Thyroid gland (tissue), 4 donors: ENCODE data around the gene SCTR. TPM values are rescaled to one million over a fixed set of nuclear protein-coding genes. Genes with fewer than 3 reads are reported as not detected.
"Not testable (repeated sequence)": the region's sequence is repeated elsewhere in the genome, so short reads cannot be mapped to it uniquely, and the experiment has no call there.

ENCODE experiments used
- DNase-seq, 2 donors: peaks; one replicate each; pipeline ENCODE4 v3.0.0-alpha.2; 2019
- H3K27ac ChIP-seq, 3 donors: fragments of 200-600 bp; sonication (generic); 1 replicate in 2 of 3; 2 replicates in 1 of 3; pipeline ENCODE4 v1.5.1; 2016 to 2019; ENCODE audit warnings: mild to moderate bottlenecking in 1 of 3, moderate library complexity in 1 of 3
- H3K27me3 ChIP-seq: fragments of 200-600 bp; sonication (generic); one replicate; pipeline ENCODE4 v1.5.1; 2019
- H3K36me3 ChIP-seq, 2 donors: fragments of 200-600 bp; sonication (generic); one replicate each; pipeline ENCODE4 v1.5.1; 2016 to 2019
- H3K4me1 ChIP-seq, 2 donors: fragments of 200-600 bp; sonication (generic); one replicate each; pipeline ENCODE4 v1.5.1; 2017 to 2019
- H3K4me3 ChIP-seq, 3 donors: fragments of 200-600 bp; sonication (generic); replicated peaks in 1 of 3; 1 replicate in 2 of 3; 2 replicates in 1 of 3; pipeline ENCODE4 v1.5.1; 2016; ENCODE audit warnings: mild to moderate bottlenecking in 1 of 3
- H3K9me3 ChIP-seq: fragments of 200-600 bp; sonication (generic); one replicate; pipeline ENCODE4 v1.5.1; 2017
- CTCF ChIP-seq, 6 experiments: fragments of 200-600 bp in 3 of 6; fragments of 450-650 bp in 3 of 6; sonication (generic) in 3 of 6; IDR thresholded peaks; one replicate each; pipeline ENCODE4 v1.5.1; 2016 to 2019; ENCODE audit warnings: antibody characterized with exemption in 6 of 6, mild to moderate bottlenecking in 2 of 6, inconsistent platforms in 1 of 6, moderate library complexity in 1 of 6
- POLR2A ChIP-seq, 2 donors: fragments of 450-650 bp; IDR thresholded peaks; one replicate each; pipeline ENCODE4 v1.6.1; 2017; ENCODE audit warnings: antibody characterized with exemption in 2 of 2, mild to moderate bottlenecking in 2 of 2, moderate library complexity in 1 of 2
- WGBS, 2 donors: methylation state at CpG; one replicate each; pipeline ENCODE4 v1.1.5; 2017; 5-methylcytosine and 5-hydroxymethylcytosine counted together
- intact Hi-C: fragments of 100-400 bp; cut with DNase I; formaldehyde crosslinking; loops from one replicate; pipeline ENCODE4 v1.15.1; 2023
- total RNA-seq, 4 donors: library from RNA; depleted of rRNA; stranded (reverse); fragments of >200 nt; gene quantifications; one replicate each; pipeline ENCODE4 v1.2.3, GENCODE V29; 2016

Gene SCTR
- total RNA-seq, 4 donors from 2014 or later: not detected

GRCh38 chr2:119414894-119415293, 109.4 kb downstream of the SCTR start:
- 84 to 91% methylated on average over 3 of the region's 3 CpGs for WGBS, 2 donors
- intact Hi-C loops: no loop called here
- no peaks in the 10 kb centered on the region for H3K27me3 ChIP-seq

GRCh38 chr2:119409506-119409905, 114.8 kb downstream of the SCTR start:
- TF ChIP-seq CTCF (IDR thresholded peaks at IDR 0.05) (no peak), POLR2A (IDR thresholded peaks at IDR 0.05) (no peak)
- no peak overlapping the region for H3K4me3 ChIP-seq
- 84 to 89% methylated on average over 4 of the region's 4 CpGs for WGBS, 2 donors
- no peaks in the 10 kb centered on the region for H3K9me3 ChIP-seq
- no peaks in the 10 kb centered on the region for H3K27me3 ChIP-seq
- peaks cover 0 to 4% of the 10 kb centered on the region in 2 donors for H3K4me1 ChIP-seq
- H3K36me3 ChIP-seq: no peaks in the 10 kb centered on the region
- intact Hi-C loops: no loop called here
- H3K27ac ChIP-seq: no peak overlapping the region
- DNase-seq: no peak

More at GRCh38 chr2:119414894-119415293, 109.4 kb downstream of the SCTR start:
- H3K27ac ChIP-seq: no peak overlapping the region
- H3K36me3 ChIP-seq: no peaks in the 10 kb centered on the region
- H3K9me3 ChIP-seq: no peaks in the 10 kb centered on the region
- no peaks in the 10 kb centered on the region for H3K4me1 ChIP-seq
- DNase-seq: no peak
- no peak for TF ChIP-seq CTCF (IDR thresholded peaks at IDR 0.05)
- no peak for TF ChIP-seq POLR2A (IDR thresholded peaks at IDR 0.05)
- H3K4me3 ChIP-seq: no peak overlapping the region

- no peaks in the 10 kb centered on the region for H3K9me3 ChIP-seq
- H3K36me3 ChIP-seq: no peaks in the 10 kb centered on the region
- DNase-seq: peak; percentile 35 to 60
- intact Hi-C loops: no loop called here
- no peak overlapping the region for H3K4me3 ChIP-seq
- H3K27ac ChIP-seq: no peak overlapping the region
- no peak for TF ChIP-seq CTCF (IDR thresholded peaks at IDR 0.05)
- TF ChIP-seq POLR2A (IDR thresholded peaks at IDR 0.05): no peak
- peaks cover 0 to 5% of the 10 kb centered on the region in 2 donors for H3K4me1 ChIP-seq
- 31 to 46% methylated on average over 5 of the region's 5 CpGs for WGBS, 2 donors
- no peaks in the 10 kb centered on the region for H3K27me3 ChIP-seq
These were observed 116.1 kb downstream of the SCTR start for GRCh38 chr2:119408221-119408619.

- H3K36me3 ChIP-seq: no peaks in the 10 kb centered on the region
- H3K4me1 ChIP-seq: peaks cover 4 to 9% of the 10 kb centered on the region in 2 donors
- TF ChIP-seq POLR2A (IDR thresholded peaks at IDR 0.05) (no peak), CTCF (IDR thresholded peaks at IDR 0.05) (peak; percentile 41 to 97 (median 84))
- no peak overlapping the region for H3K27ac ChIP-seq
- H3K9me3 ChIP-seq: no peaks in the 10 kb centered on the region
- no peak overlapping the region for H3K4me3 ChIP-seq
- 66 to 75% methylated on average over 5 to 7 of the region's 7 CpGs for WGBS, 2 donors
- DNase-seq: peak; percentile 45 to 55
- intact Hi-C loops: loop anchor here (2.0 kb wide), 1 partner anchor 69 kb away; no protein-coding TSS in a partner anchor
- H3K27me3 ChIP-seq: no peaks in the 10 kb centered on the region
These were observed 116.7 kb downstream of the SCTR start for GRCh38 chr2:119407430-119408220.

GRCh38 chr2:119405151-119405550, 119.1 kb downstream of the SCTR start:
- DNase-seq: no peak
- TF ChIP-seq CTCF (IDR thresholded peaks at IDR 0.05) (no peak), POLR2A (IDR thresholded peaks at IDR 0.05) (no peak)
- H3K27ac ChIP-seq: no peak overlapping the region
- intact Hi-C loops: no loop called here
- no peaks in the 10 kb centered on the region for H3K36me3 ChIP-seq
- no peaks in the 10 kb centered on the region for H3K9me3 ChIP-seq
- H3K4me1 ChIP-seq: peaks cover 4 to 9% of the 10 kb centered on the region in 2 donors
- whole genome bisulfite sequencing, 2 donors: 100% methylated on average over 2 of the region's 2 CpGs
- H3K4me3 ChIP-seq: no peak overlapping the region
- no peaks in the 10 kb centered on the region for H3K27me3 ChIP-seq

GRCh38 chr2:119403618-119404017, 120.7 kb downstream of the SCTR start:
- 83 to 86% methylated on average over 12 of the region's 12 CpGs for WGBS, 2 donors
- intact Hi-C loops, H3K36me3 ChIP-seq, H3K9me3 ChIP-seq, H3K27ac ChIP-seq, H3K4me1 ChIP-seq, H3K4me3 ChIP-seq, H3K27me3 ChIP-seq, DNase-seq: not testable (repeated sequence)
